ENCODE data around the gene HCLS1. TPM values are rescaled to one million over a fixed set of nuclear protein-coding genes. Genes with fewer than 3 reads are reported as not detected.

Gene HCLS1, protein sequence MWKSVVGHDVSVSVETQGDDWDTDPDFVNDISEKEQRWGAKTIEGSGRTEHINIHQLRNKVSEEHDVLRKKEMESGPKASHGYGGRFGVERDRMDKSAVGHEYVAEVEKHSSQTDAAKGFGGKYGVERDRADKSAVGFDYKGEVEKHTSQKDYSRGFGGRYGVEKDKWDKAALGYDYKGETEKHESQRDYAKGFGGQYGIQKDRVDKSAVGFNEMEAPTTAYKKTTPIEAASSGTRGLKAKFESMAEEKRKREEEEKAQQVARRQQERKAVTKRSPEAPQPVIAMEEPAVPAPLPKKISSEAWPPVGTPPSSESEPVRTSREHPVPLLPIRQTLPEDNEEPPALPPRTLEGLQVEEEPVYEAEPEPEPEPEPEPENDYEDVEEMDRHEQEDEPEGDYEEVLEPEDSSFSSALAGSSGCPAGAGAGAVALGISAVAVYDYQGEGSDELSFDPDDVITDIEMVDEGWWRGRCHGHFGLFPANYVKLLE
- 0.79 TPM for polyA plus RNA-seq (2012; ENCODE audit: insufficient read depth, insufficient read length, low read depth)

DNA sequence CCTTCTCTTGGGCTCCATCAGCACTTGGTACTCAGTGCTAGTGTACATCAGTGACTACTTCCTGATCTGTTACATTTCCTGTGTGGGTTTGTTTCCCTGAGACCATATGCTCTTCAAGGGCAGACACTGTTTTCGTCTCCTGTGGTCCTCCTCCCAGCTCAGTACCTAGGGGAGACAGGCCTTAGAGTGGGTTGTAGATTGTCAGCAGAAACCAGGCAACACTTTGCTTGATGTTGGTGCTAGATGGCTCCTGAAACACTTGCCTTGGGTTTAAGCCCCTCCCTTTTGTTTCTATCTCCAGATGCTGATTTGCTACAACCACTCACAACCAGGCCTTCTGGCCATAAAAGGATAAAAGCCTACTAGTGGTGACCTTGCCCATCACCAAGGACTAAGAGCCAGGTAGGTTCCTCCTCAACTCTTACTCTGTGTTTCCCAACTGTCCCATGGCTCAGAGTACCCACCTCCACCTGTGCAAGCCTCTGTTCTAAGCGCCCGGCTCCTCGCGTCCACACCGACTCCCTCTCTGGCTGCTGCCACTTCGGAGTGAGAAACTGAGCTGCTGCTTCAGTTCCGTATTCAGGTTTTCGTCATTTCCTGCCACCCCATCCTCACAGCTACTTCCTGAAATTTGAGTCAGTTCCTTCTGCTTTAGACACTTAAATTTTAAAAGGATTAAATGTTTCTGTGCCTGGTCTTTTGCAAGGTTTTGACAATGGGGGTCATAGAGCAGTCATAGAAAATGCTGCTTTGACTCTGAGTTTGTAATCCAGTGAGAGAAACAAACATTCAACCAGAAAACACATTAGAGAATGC is at the start of gene HCLS1:
TSS of gene HCLS1 (minus strand) at position 548 of the 816 bp plus-strand sequence. CDS start 2,556 bp downstream, outside the sequence.
- DNase-seq, result no peak
- peaks cover 4% of the 10 kb centered on the region; the same call in 1 of the 2 replicates for H3K36me3 ChIP-seq

DNA sequence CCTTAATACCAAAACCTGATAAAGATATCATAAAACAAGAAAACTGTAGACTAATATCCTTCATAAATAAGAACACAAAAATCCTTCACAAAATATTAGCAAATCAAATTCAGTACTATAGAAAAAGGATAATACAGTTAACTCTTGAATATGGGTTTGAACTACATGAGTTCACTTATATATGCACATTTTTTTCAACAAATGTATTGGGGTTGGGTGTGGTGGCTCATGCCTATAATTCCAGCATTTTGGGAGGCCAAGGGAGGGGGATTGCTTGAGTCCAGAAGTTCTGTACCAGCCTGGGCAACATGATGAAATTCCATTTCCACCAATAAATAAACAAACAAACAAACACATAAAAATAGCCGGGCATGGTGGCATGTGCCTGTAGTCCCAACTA is 49.6 kb upstream of the HCLS1 start:
- Histone ChIP-seq H3K27me3 (no peaks in the 10 kb centered on the region), H3K4me1 (no peaks in the 10 kb centered on the region), H3K36me3 (no peaks in the 10 kb centered on the region), H3K4me3 (ENCODE audit: low read depth, low read length) (no peak overlapping the region), H3K9me3 (no peaks in the 10 kb centered on the region)
- no peak for DNase-seq
- TF ChIP-seq, protein P1, sequence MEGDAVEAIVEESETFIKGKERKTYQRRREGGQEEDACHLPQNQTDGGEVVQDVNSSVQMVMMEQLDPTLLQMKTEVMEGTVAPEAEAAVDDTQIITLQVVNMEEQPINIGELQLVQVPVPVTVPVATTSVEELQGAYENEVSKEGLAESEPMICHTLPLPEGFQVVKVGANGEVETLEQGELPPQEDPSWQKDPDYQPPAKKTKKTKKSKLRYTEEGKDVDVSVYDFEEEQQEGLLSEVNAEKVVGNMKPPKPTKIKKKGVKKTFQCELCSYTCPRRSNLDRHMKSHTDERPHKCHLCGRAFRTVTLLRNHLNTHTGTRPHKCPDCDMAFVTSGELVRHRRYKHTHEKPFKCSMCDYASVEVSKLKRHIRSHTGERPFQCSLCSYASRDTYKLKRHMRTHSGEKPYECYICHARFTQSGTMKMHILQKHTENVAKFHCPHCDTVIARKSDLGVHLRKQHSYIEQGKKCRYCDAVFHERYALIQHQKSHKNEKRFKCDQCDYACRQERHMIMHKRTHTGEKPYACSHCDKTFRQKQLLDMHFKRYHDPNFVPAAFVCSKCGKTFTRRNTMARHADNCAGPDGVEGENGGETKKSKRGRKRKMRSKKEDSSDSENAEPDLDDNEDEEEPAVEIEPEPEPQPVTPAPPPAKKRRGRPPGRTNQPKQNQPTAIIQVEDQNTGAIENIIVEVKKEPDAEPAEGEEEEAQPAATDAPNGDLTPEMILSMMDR (IDR thresholded peaks at IDR 0.05; ENCODE audit: low read depth, low read length), result no peak

More for the DNA sequence above, at the start of gene HCLS1:
- Histone ChIP-seq H3K27me3 (no peaks in the 10 kb centered on the region), H3K4me1 (no peaks in the 10 kb centered on the region), H3K4me3 (ENCODE audit: low read depth, low read length) (no peak within 1 kb of the TSS), H3K9me3 (no peaks in the 10 kb centered on the region)
- TF ChIP-seq, protein P1 (IDR thresholded peaks at IDR 0.05; ENCODE audit: low read depth, low read length), result no peak

DNA sequence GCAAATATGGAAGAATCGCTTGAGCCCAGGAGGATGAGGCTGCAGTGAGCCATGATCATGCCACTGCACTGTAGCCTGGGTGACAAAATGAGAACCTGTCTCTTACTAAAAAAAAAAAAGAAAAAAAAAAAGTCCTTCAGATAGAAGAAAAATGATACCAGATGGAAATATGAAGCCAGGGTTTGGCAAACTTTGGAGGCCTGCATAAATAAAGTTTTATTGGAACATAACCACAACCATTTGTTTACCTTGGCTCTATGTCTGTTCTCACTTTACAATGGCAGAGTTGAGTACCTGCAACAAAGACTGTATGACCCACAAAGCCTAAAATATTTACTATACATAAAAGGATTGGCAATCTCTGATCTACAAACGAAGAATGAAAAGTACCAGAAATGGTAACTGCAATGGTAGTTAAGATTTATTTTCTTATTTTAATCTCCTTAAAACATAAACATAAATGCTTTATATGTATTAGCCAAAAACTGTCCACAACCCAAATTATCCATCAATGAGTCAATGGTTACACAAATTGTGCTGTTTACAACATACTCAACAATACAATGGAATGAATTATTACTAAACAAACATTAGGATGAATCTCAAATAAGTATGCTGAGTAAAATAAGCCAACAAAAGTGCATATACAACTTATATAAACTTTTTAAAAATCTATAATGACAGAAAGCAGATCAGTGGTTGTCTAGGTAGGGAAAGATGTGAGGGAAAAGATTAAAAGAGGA is 47.0 kb upstream of the HCLS1 start:
- H3K9me3 ChIP-seq, result no peaks in the 10 kb centered on the region
- TF ChIP-seq, protein P1 (IDR thresholded peaks at IDR 0.05; ENCODE audit: low read depth, low read length), result no peak
- no peak for DNase-seq
- no peaks in the 10 kb centered on the region for H3K27me3 ChIP-seq
- H3K4me3 ChIP-seq (ENCODE audit: low read depth, low read length), result no peak overlapping the region
- no peaks in the 10 kb centered on the region for H3K36me3 ChIP-seq
- no peaks in the 10 kb centered on the region for H3K4me1 ChIP-seq

DNA sequence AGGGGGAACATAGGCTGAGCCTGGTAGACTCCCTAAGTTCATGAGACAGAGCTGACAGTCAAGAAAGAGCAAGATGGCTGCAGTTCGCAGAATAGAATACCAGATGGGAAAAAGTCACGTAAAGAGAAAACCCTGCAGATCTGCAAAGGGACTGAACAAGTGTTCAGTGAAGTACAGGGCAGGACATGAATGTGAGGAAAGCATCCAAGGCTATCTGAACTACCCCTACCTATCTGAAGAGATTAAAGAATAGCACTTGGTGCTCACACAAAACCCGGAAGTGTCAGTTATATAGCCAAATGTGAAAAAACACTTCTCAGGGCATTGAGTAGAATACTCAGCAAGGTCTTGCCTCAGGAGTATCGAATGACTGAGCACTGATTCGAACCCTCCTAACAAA is 44.8 kb upstream of the HCLS1 start:
- DNase-seq, result no peak
- Histone ChIP-seq H3K27me3 (no peaks in the 10 kb centered on the region), H3K4me3 (ENCODE audit: low read depth, low read length) (no peak overlapping the region), H3K9me3 (no peaks in the 10 kb centered on the region), H3K36me3 (no peaks in the 10 kb centered on the region), H3K4me1 (no peaks in the 10 kb centered on the region)
- TF ChIP-seq, protein P1 (IDR thresholded peaks at IDR 0.05; ENCODE audit: low read depth, low read length), result no peak

DNA sequence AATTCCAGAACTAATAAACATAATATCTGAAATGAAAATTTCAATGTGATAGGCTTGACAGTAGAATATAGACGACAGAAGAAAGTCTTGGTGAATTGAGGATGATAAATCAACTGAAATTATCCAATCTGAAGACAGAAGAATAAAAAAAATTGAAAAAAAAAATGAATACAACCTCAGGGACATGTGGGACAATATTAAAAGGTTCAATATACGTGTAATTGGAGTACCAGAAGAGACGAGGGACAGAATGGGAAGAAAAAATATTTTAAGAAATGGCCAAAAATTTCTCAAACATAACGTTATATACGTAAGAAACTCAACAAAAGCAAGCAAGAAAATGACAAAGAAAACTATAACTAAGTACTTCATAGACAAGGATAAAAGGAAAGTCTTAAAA is 43.3 kb upstream of the HCLS1 start:
- H3K4me1 ChIP-seq, result no peaks in the 10 kb centered on the region
- H3K9me3 ChIP-seq, result no peaks in the 10 kb centered on the region
- TF ChIP-seq, protein P1 (IDR thresholded peaks at IDR 0.05; ENCODE audit: low read depth, low read length), result no peak
- no peaks in the 10 kb centered on the region for H3K36me3 ChIP-seq
- no peaks in the 10 kb centered on the region for H3K27me3 ChIP-seq
- no peak overlapping the region for H3K4me3 ChIP-seq (ENCODE audit: low read depth, low read length)
- DNase-seq, result no peak

All from BE2C (cell line).